Kidney (tissue), 14 donors: ENCODE measurements around the gene SLC43A3. TPM values are rescaled to one million over a fixed set of nuclear protein-coding genes. Genes with fewer than 3 reads are reported as not detected.
"Not testable (repeated sequence)": the region's sequence is repeated elsewhere in the genome, so short reads cannot be mapped to it uniquely, and the experiment has no call there.

Experiments
- DNase-seq, 5 donors: peaks; one replicate each; pipeline ENCODE4 v3.0.0-alpha.2; 2013 to 2020
- FAIRE-seq: peaks from 2 replicates; lab custom pipeline; 2012; peaks lifted over from hg19 to GRCh38; lab: Jason Lieb, UNC
- H3K27ac ChIP-seq, 2 donors: one replicate each; pipeline ENCODE4 v1.7.0; 2013; ENCODE audit warnings: low read depth in 2 of 2, low read length in 2 of 2, inconsistent platforms in 1 of 2
- H3K27me3 ChIP-seq: one replicate; pipeline ENCODE4 v1.7.1; 2013; ENCODE audit warnings: low read length, inconsistent platforms; ENCODE audit not compliant: control insufficient read depth, insufficient read depth
- H3K36me3 ChIP-seq, 3 donors: one replicate each; pipeline versions ENCODE4 v1.7.0 to v1.7.1; 2013; ENCODE audit warnings: low read length in 3 of 3, control low read depth in 1 of 3, inconsistent platforms in 1 of 3; ENCODE audit not compliant: insufficient read depth in 3 of 3, control insufficient read depth in 2 of 3
- H3K4me1 ChIP-seq, 3 donors: one replicate each; pipeline versions ENCODE4 v1.7.0 to v1.7.1; 2013; ENCODE audit warnings: low read length in 3 of 3, inconsistent platforms in 1 of 3, low read depth in 1 of 3; ENCODE audit not compliant: control insufficient read depth in 2 of 3, insufficient read depth in 2 of 3
- H3K4me3 ChIP-seq, 3 donors: one replicate each; pipeline versions ENCODE4 v1.7.0 to v1.8.1; 2013; ENCODE audit warnings: low read length in 3 of 3, control low read depth in 1 of 3, inconsistent platforms in 1 of 3
- H3K9ac ChIP-seq, 3 donors: one replicate each; pipeline versions ENCODE4 v1.7.0 to v1.7.1; 2013; ENCODE audit warnings: low read length in 3 of 3, control low read depth in 1 of 3, inconsistent platforms in 1 of 3
- H3K9me3 ChIP-seq, 3 donors: one replicate each; pipeline versions ENCODE4 v1.7.0 to v1.7.1; 2013; ENCODE audit warnings: low read length in 3 of 3, control low read depth in 1 of 3, inconsistent platforms in 1 of 3; ENCODE audit not compliant: control insufficient read depth in 2 of 3, insufficient read depth in 1 of 3
- intact Hi-C: fragments of 100-400 bp; cut with DNase I; formaldehyde crosslinking; loops from one replicate; pipeline ENCODE4 v1.11.1; 2022
- polyA plus RNA-seq: library from polyadenylated mRNA; stranded (reverse); fragments of 350-450 nt; fragmentation: Illumina TruSeq; extraction: RNeasy Lipid Tissue Mini Kit (QIAGEN cat#74804); gene quantifications from one replicate; pipeline ENCODE4 v1.2.3, GENCODE V29; 2014; ENCODE audit warnings: low read depth, low replicate concordance; ENCODE audit not compliant: insufficient read depth
- total RNA-seq: library from RNA; stranded (reverse); fragmentation: NEBNext Ultra II Directional; extraction: Animal tissue kit (Norgen Biotek cat#: 25700); gene quantifications from one replicate; pipeline ENCODE4 v1.2.1, GENCODE V29; 2021
- TF ChIP-seq, protein P1 (sequence below): IDR thresholded peaks from 3 replicates; pipeline ENCODE4 v1.5.1; 2012; ENCODE audit warnings: mild to moderate bottlenecking, moderate library complexity, borderline replicate concordance; ENCODE audit not compliant: insufficient read depth; ENCODE audit errors: extremely low read depth
- donor health status: control.
- donor health status: control.
- donor health status: control.
- donor health status: control.
- donor health status: control.
- donor health status: DM: yes; HTN: yes; CAD: no.
- donor health status: Normal renal cell carcinoma (clear cell type).

SLC43A3 gene
- total and polyA plus RNA-seq, 2 donors from 2014 or later, result 6.0 to 39.8 TPM

DNA sequence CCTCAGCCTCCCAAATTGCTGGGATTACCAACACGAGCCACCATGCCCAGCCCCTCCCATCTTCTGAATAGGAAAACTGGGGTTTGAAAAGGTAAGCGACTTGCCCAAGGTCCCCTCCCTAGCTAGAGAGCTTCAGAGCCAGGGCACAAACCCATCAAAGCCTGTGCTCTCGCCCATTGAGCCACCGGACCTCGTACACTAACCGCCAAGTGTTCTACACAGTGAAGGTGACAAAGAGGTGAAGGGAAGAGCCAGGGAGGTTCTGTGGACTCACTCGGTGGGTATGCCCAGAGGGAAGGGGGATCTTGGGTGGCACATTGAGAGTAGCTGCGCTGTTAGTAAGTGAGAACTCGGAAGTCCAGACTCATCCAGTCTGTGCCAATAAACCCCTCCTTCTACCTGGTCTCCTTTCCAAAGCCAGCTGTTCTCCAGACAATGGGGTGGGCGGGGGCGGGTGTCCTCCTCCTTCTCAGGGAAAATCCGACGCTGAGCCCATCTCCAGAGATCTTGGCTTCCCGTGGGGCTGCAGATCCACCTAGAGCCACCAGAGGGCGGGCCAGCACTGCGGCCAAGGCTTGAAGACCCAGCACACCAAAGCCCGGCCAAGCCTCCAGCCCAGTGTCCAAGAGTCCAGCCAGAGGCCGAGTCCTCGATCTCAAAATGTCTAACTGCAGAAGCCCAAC lies 30.2 kb upstream of the SLC43A3 start:
- intact Hi-C loops, result loop anchor here (5.0 kb wide), 1 partner anchor 185 kb away; no protein-coding TSS in a partner anchor
- H3K4me3 ChIP-seq, result no peak overlapping the region
- no peak overlapping the region for H3K27ac ChIP-seq
- H3K36me3 ChIP-seq, result no peaks in the 10 kb centered on the region
- TF ChIP-seq, protein P1, sequence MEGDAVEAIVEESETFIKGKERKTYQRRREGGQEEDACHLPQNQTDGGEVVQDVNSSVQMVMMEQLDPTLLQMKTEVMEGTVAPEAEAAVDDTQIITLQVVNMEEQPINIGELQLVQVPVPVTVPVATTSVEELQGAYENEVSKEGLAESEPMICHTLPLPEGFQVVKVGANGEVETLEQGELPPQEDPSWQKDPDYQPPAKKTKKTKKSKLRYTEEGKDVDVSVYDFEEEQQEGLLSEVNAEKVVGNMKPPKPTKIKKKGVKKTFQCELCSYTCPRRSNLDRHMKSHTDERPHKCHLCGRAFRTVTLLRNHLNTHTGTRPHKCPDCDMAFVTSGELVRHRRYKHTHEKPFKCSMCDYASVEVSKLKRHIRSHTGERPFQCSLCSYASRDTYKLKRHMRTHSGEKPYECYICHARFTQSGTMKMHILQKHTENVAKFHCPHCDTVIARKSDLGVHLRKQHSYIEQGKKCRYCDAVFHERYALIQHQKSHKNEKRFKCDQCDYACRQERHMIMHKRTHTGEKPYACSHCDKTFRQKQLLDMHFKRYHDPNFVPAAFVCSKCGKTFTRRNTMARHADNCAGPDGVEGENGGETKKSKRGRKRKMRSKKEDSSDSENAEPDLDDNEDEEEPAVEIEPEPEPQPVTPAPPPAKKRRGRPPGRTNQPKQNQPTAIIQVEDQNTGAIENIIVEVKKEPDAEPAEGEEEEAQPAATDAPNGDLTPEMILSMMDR, result peak; percentile 100
- no peaks in the 10 kb centered on the region for H3K9me3 ChIP-seq
- no peak for FAIRE-seq
- DNase-seq, result peak; percentile 87 to 95 (median 91)
- peaks cover 0 to 19% (median 9%) of the 10 kb centered on the region in 3 donors for H3K4me1 ChIP-seq
- H3K27me3 ChIP-seq, result peaks cover 22% of the 10 kb centered on the region
- H3K9ac ChIP-seq, result no peak overlapping the region

- Histone ChIP-seq H3K9ac (no peak overlapping the region), H3K9me3 (no peaks in the 10 kb centered on the region), H3K27me3 (peaks cover 8% of the 10 kb centered on the region), H3K27ac (no peak overlapping the region), H3K4me3 (no peak overlapping the region), H3K4me1 (peaks cover 0 to 6% (median 6%) of the 10 kb centered on the region in 3 donors), H3K36me3 (no peaks in the 10 kb centered on the region)
- TF ChIP-seq, protein P1, result no peak
- DNase-seq (no peak), FAIRE-seq (no peak)
- intact Hi-C loops, result no loop called here
These were observed 26.7 kb upstream of the SLC43A3 start for GRCh38 chr11:57453543-57454177.

DNA sequence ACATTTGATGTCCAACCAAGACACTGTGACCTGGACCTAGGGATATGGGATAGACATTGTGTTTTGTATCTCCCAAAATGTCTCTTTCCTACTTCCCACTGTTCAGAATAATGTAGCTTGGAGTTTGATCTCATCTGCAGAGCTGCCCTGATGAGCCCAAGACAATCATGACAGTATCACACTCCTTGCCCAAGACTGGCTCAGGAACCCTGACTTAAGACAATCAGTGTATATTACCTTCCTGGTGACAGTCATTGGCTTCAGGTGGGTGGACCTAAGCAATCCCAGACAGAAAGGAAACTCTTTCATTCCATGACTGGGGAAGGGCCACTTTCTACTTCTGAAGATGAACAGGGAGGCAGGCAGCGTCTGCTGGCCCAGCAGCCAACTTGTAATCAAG lies 19.1 kb upstream of the SLC43A3 start:
- Histone ChIP-seq H3K4me1 (no peaks in the 10 kb centered on the region), H3K9ac (no peak overlapping the region), H3K4me3 (no peak overlapping the region), H3K9me3 (no peaks in the 10 kb centered on the region), H3K27ac (no peak overlapping the region), H3K36me3 (no peaks in the 10 kb centered on the region), H3K27me3 (no peaks in the 10 kb centered on the region)
- DNase-seq (no peak), FAIRE-seq (no peak)
- TF ChIP-seq, protein P1, result no peak
- intact Hi-C loops, result no loop called here

DNA sequence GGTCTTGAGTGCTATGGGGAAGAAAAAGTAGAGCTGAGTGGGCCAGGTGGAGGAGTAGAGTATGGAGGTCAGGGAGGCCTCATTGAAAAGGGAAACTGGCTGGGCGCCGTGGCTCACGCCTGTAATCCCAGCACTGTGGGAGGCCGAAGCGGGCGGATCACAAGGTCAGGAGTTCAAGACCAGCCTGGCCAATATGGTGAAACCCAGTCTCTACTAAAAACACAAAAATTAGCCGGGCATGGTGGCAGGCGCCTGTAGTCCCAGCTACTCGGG lies 18.1 kb upstream of the SLC43A3 start:
- DNase-seq, intact Hi-C loops: not testable (repeated sequence)

More for the DNA sequence above, 18.1 kb upstream of the SLC43A3 start:
- H3K9me3 ChIP-seq, H3K4me3 ChIP-seq, H3K36me3 ChIP-seq, H3K9ac ChIP-seq, H3K27me3 ChIP-seq, H3K27ac ChIP-seq, FAIRE-seq, H3K4me1 ChIP-seq: not testable (repeated sequence)
